ENCODE measurements around the gene NHERF1.
A peak's percentile ranks its signal among the peaks of the same experiment; 100 is the strongest.

Gene NHERF1

DNA sequence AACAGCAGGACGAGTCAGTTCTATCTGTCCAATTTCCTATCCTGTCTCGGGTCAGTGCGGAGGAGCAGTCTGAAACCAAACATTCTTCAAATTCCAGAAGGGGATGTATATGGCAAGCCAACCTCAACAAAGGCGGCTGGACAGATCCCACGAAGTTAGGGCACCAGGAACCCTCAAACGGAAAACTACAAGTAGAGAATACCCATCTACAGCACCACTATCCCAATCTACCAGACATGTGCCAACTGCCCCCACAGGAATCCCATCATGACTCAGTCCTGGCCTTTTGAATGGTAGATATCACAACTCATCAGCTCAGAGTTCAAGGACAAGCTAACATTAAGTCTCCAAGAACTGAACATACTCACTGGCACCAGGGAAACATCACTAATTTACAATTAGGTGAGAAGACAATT, 25.5 kb downstream of the NHERF1 start:
- Histone ChIP-seq H3K9me3 (ENCODE audit: low read length) (no peaks in the 10 kb centered on the region), H3K79me2 (ENCODE audit: insufficient read depth, low read length) (peaks cover 9% of the 10 kb centered on the region; the same call in 1 of the 2 replicates), H3K4me3 (ENCODE audit: low read depth, low read length, poor library complexity, severe bottlenecking) (no peak overlapping the region), H3K9ac (ENCODE audit: low read length) (no peak overlapping the region), H4K20me1 (ENCODE audit: insufficient read depth, low read length) (no peaks in the 10 kb centered on the region), H3K27me3 (ENCODE audit: insufficient read depth, low read length) (no peaks in the 10 kb centered on the region), H3F3A (ENCODE audit: insufficient read depth, low read length) (no peaks in the 10 kb centered on the region), H3K4me2 (ENCODE audit: low read length) (no peak overlapping the region), H3K9me2 (ENCODE audit: low read depth, low read length) (no peaks in the 10 kb centered on the region), H3K27ac (ENCODE audit: low read depth, low read length, poor library complexity, severe bottlenecking) (no peak overlapping the region), H3K4me1 (ENCODE audit: insufficient read depth, low read length, severe bottlenecking) (peaks cover 16% of the 10 kb centered on the region), H3K36me3 (ENCODE audit: insufficient read depth, low read length) (peaks cover 51% of the 10 kb centered on the region), H2AFZ (ENCODE audit: low read length) (no peak overlapping the region)
- no peak for TF ChIP-seq CTCF (IDR thresholded peaks at IDR 0.05; ENCODE audit: low read length)
- TF ChIP-seq EZH2 (IDR thresholded peaks at IDR 0.05; ENCODE audit: borderline replicate concordance, low read length), result no peak

- Histone ChIP-seq H3K4me1 (ENCODE audit: insufficient read depth, low read length, severe bottlenecking) (peaks cover 26% of the 10 kb centered on the region), H3K4me2 (ENCODE audit: low read length) (peak overlapping the region; percentile 85), H3K27me3 (ENCODE audit: insufficient read depth, low read length) (no peaks in the 10 kb centered on the region), H4K20me1 (ENCODE audit: insufficient read depth, low read length) (no peaks in the 10 kb centered on the region), H3K9me3 (ENCODE audit: low read length) (no peaks in the 10 kb centered on the region), H3K9me2 (ENCODE audit: low read depth, low read length) (no peaks in the 10 kb centered on the region), H3K4me3 (ENCODE audit: low read depth, low read length, poor library complexity, severe bottlenecking) (peak overlapping the region; percentile 72), H3K79me2 (ENCODE audit: insufficient read depth, low read length) (peaks cover 9% of the 10 kb centered on the region; the same call in 1 of the 2 replicates), H2AFZ (ENCODE audit: low read length) (no peak overlapping the region), H3K36me3 (ENCODE audit: insufficient read depth, low read length) (peaks cover 36% of the 10 kb centered on the region), H3K27ac (ENCODE audit: low read depth, low read length, poor library complexity, severe bottlenecking) (peak overlapping the region; percentile 4), H3F3A (ENCODE audit: insufficient read depth, low read length) (no peaks in the 10 kb centered on the region), H3K9ac (ENCODE audit: low read length) (peak overlapping the region; percentile 91)
- TF ChIP-seq CTCF (IDR thresholded peaks at IDR 0.05; ENCODE audit: low read length) (no peak), EZH2 (IDR thresholded peaks at IDR 0.05; ENCODE audit: borderline replicate concordance, low read length) (no peak)
Observed at GRCh38 chr17:74775409-74776043, 27.1 kb downstream of the NHERF1 start.

DNA sequence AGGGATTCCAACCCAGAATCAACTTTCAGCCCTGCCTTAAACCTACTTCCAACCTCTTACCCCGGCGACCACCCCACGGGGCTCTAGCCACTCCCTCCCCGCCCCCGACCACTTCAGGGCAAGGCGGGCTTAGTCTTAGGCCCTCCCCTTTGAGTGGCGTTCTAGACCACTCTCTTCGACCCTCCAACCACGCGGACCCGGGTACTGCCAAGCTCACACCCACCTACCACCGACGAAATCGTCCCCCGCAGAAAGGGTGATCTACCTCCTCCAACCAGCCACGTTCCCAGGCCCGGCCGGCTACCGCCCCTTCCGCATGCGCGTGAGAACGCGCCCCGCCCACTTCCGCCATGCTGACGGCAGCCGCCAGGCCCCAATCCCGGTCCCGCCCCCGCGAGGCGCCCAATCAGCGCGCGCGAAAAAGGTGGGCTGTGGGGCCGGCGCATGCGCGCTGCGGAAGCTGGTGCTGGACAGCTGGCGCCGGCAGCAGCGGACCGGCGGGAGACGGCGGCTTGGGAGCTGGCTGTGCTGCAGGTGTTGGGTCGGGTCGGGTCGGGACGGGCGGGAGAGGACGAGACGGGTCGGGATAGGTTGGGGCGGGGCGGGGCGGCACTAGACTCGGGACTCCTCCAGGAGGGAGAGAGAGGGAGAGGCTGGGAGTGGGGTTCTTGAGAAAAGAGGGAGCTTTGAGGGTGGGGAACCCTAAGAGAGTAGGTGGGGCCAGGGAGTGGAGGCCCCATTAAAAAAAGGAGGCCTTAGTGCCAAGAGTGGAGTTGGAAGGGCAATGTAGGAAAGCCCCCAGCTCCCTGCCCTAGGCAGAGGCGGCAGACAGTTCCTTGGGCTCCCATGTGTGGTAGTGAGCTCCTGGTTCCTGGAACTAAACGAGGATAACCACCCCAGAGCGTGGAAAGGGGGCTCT, 27.9 kb downstream of the NHERF1 start, which contains the start of gene NAT9:
Gene NAT9 (minus strand): TSS at position 302 of the 919 bp plus-strand sequence. CDS start 647 bp downstream, outside the sequence.
- peak within 1 kb of the TSS; percentile 4 for H3K27ac ChIP-seq (ENCODE audit: low read depth, low read length, poor library complexity, severe bottlenecking)
- H3K4me1 ChIP-seq (ENCODE audit: insufficient read depth, low read length, severe bottlenecking), result peaks cover 28% of the 10 kb centered on the region
- H3K4me2 ChIP-seq (ENCODE audit: low read length), result peak within 1 kb of the TSS; percentile 92
- H3F3A ChIP-seq (ENCODE audit: insufficient read depth, low read length), result no peaks in the 10 kb centered on the region
- peak within 1 kb of the TSS; percentile 72 for H3K4me3 ChIP-seq (ENCODE audit: low read depth, low read length, poor library complexity, severe bottlenecking)
- no peaks in the 10 kb centered on the region for H3K9me2 ChIP-seq (ENCODE audit: low read depth, low read length)
- H3K9ac ChIP-seq (ENCODE audit: low read length), result peak within 1 kb of the TSS; percentile 91
- no peaks in the 10 kb centered on the region for H4K20me1 ChIP-seq (ENCODE audit: insufficient read depth, low read length)
- H3K27me3 ChIP-seq (ENCODE audit: insufficient read depth, low read length), result no peaks in the 10 kb centered on the region
- peaks cover 29% of the 10 kb centered on the region for H3K36me3 ChIP-seq (ENCODE audit: insufficient read depth, low read length)
- TF ChIP-seq CTCF (IDR thresholded peaks at IDR 0.05; ENCODE audit: low read length) (no peak), EZH2 (IDR thresholded peaks at IDR 0.05; ENCODE audit: borderline replicate concordance, low read length) (no peak)
- peaks cover 9% of the 10 kb centered on the region; the same call in 1 of the 2 replicates for H3K79me2 ChIP-seq (ENCODE audit: insufficient read depth, low read length)
- H3K9me3 ChIP-seq (ENCODE audit: low read length), result no peaks in the 10 kb centered on the region
- no peak within 1 kb of the TSS for H2AFZ ChIP-seq (ENCODE audit: low read length)

Data from OCI-LY1 (cell line).